Measurements from ENCODE around the gene ANAPC15. TPM values are rescaled to one million over a fixed set of nuclear protein-coding genes. Genes with fewer than 3 reads are reported as not detected.

Gene ANAPC15
- total and polyA plus RNA-seq, 9 of the 15 experiments (the other 6 are each of a cell fraction or from before 2014, with no cell fraction given), result 53.0 to 254 (median 75.7) TPM

GRCh38 chr11:72069787-72070251 is 42.7 kb downstream of the ANAPC15 start (continued):
- TF ChIP-seq MED1 (CRISPR knock-in tag; IDR thresholded peaks at IDR 0.05; ENCODE audit: borderline replicate concordance) (no peak), ZFPM2 (CRISPR knock-in tag; IDR thresholded peaks at IDR 0.05) (no peak), ZBTB34 (CRISPR knock-in tag; IDR thresholded peaks at IDR 0.05) (no peak), PBX2 (CRISPR knock-in tag; IDR thresholded peaks at IDR 0.05; ENCODE audit: low read depth) (no peak), PBX2 (tag; conservative IDR thresholded peaks at IDR 0.05; ENCODE audit: low read depth) (no peak), SETDB1 (IDR thresholded peaks at IDR 0.05; ENCODE audit: low read length) (no peak), SLC30A9 (CRISPR knock-in tag; IDR thresholded peaks at IDR 0.05) (no peak), TAF9B (IDR thresholded peaks at IDR 0.05; ENCODE audit: partially characterized antibody) (no peak), CSDE1 (IDR thresholded peaks at IDR 0.05) (no peak), MBD2 (IDR thresholded peaks at IDR 0.05; ENCODE audit: borderline replicate concordance, low read depth) (no peak), EGR1 (conservative IDR thresholded peaks at IDR 0.05) (peak; percentile 42; the same call in 1 of the 2 replicates), YBX1 (IDR thresholded peaks at IDR 0.05) (no peak), CHD2 (IDR thresholded peaks at IDR 0.05; ENCODE audit: low read depth, low read length) (no peak), FUS (optimal IDR thresholded peaks at IDR 0.05; ENCODE audit: low read depth, low read length) (no peak), GATA2 (CRISPR knock-in tag; IDR thresholded peaks at IDR 0.05) (no peak), SRSF7 (optimal IDR thresholded peaks at IDR 0.05; ENCODE audit: low read depth, low read length) (no peak), ELK3 (CRISPR knock-in tag; IDR thresholded peaks at IDR 0.05) (no peak), CREB1 (IDR thresholded peaks at IDR 0.05) (no peak), CREB1 (CRISPR knock-in tag; IDR thresholded peaks at IDR 0.05) (no peak), ZKSCAN1 (IDR thresholded peaks at IDR 0.05; ENCODE audit: low read depth, low read length) (no peak), EHMT2 (IDR thresholded peaks at IDR 0.05) (no peak)
- TF ChIP-seq, protein P1, sequence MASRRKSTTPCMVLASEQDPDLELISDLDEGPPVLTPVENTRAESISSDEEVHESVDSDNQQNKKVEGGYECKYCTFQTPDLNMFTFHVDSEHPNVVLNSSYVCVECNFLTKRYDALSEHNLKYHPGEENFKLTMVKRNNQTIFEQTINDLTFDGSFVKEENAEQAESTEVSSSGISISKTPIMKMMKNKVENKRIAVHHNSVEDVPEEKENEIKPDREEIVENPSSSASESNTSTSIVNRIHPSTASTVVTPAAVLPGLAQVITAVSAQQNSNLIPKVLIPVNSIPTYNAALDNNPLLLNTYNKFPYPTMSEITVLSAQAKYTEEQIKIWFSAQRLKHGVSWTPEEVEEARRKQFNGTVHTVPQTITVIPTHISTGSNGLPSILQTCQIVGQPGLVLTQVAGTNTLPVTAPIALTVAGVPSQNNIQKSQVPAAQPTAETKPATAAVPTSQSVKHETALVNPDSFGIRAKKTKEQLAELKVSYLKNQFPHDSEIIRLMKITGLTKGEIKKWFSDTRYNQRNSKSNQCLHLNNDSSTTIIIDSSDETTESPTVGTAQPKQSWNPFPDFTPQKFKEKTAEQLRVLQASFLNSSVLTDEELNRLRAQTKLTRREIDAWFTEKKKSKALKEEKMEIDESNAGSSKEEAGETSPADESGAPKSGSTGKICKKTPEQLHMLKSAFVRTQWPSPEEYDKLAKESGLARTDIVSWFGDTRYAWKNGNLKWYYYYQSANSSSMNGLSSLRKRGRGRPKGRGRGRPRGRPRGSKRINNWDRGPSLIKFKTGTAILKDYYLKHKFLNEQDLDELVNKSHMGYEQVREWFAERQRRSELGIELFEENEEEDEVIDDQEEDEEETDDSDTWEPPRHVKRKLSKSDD (conservative IDR thresholded peaks at IDR 0.05; ENCODE audit: low read length), result no peak
- TF ChIP-seq, protein P2, sequence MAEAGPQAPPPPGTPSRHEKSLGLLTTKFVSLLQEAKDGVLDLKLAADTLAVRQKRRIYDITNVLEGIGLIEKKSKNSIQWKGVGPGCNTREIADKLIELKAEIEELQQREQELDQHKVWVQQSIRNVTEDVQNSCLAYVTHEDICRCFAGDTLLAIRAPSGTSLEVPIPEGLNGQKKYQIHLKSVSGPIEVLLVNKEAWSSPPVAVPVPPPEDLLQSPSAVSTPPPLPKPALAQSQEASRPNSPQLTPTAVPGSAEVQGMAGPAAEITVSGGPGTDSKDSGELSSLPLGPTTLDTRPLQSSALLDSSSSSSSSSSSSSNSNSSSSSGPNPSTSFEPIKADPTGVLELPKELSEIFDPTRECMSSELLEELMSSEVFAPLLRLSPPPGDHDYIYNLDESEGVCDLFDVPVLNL (CRISPR knock-in tag; IDR thresholded peaks at IDR 0.05; ENCODE audit: low read depth), result no peak
